MM.1S (cell line): ENCODE results near the gene MUC3A.

Experiments
- DNase-seq: peaks from one replicate; pipeline ENCODE4 v3.0.0-alpha.2; 2015
- H2AFZ ChIP-seq: fragments of 300-600 bp; sonication (generic); 2 replicates; pipeline ENCODE4 v1.6.0; 2016; ENCODE audit warnings: antibody characterized with exemption, low read length
- H3F3A ChIP-seq: fragments of 300-600 bp; sonication (generic); 2 replicates; pipeline ENCODE4 v1.6.1; 2016; ENCODE audit warnings: mild to moderate bottlenecking, antibody characterized with exemption, low read length, moderate library complexity, mixed read lengths; ENCODE audit not compliant: insufficient read depth
- H3K27ac ChIP-seq: fragments of 300-600 bp; sonication (generic); 2 replicates; pipeline ENCODE4 v1.5.1; 2016; ENCODE audit warnings: mild to moderate bottlenecking, low read length
- H3K27me3 ChIP-seq: fragments of 300-600 bp; sonication (generic); replicated peaks from 2 replicates; pipeline ENCODE4 v1.6.0; 2016; ENCODE audit warnings: low read length; ENCODE audit not compliant: insufficient read depth
- H3K36me3 ChIP-seq: fragments of 300-600 bp; sonication (generic); replicated peaks from 2 replicates; pipeline ENCODE4 v1.6.1; 2016; ENCODE audit warnings: mild to moderate bottlenecking, low read length, mixed read lengths; ENCODE audit not compliant: insufficient read depth
- H3K4me1 ChIP-seq: fragments of 300-600 bp; sonication (generic); 2 replicates; pipeline ENCODE4 v1.6.1; 2016; ENCODE audit warnings: low read length, mixed read lengths
- H3K4me2 ChIP-seq: fragments of 300-600 bp; sonication (generic); 2 replicates; pipeline ENCODE4 v1.6.0; 2016; ENCODE audit warnings: low read depth, low read length
- H3K4me3 ChIP-seq: fragments of 300-600 bp; sonication (generic); 2 replicates; pipeline ENCODE4 v1.5.1; 2016; ENCODE audit warnings: low read length, mixed read lengths
- H3K79me2 ChIP-seq: fragments of 300-600 bp; sonication (generic); 2 replicates; pipeline ENCODE4 v1.6.1; 2016; ENCODE audit warnings: mixed run types, low read length, mixed read lengths
- H3K9ac ChIP-seq: fragments of 300-600 bp; sonication (generic); 2 replicates; pipeline ENCODE4 v1.6.1; 2016; ENCODE audit warnings: low read length, mixed read lengths
- H3K9me2 ChIP-seq: fragments of 300-600 bp; sonication (generic); replicated peaks from 2 replicates; pipeline ENCODE4 v1.6.1; 2016; ENCODE audit warnings: mild to moderate bottlenecking, low read length, mixed read lengths; ENCODE audit not compliant: insufficient read depth
- H3K9me3 ChIP-seq: fragments of 300-600 bp; sonication (generic); replicated peaks from 2 replicates; pipeline ENCODE4 v1.6.1; 2016; ENCODE audit warnings: mild to moderate bottlenecking, low read length, mixed read lengths; ENCODE audit not compliant: insufficient read depth
- H4K20me1 ChIP-seq: fragments of 300-600 bp; sonication (generic); 2 replicates; pipeline ENCODE4 v1.6.1; 2016; ENCODE audit warnings: mild to moderate bottlenecking, low read length, moderate library complexity, mixed read lengths; ENCODE audit not compliant: insufficient read depth
- EZH2 ChIP-seq: fragments of 300-600 bp; sonication (generic); optimal IDR thresholded peaks from 2 replicates; pipeline ENCODE3; 2017; ENCODE audit warnings: low read depth, mild to moderate bottlenecking, antibody characterized with exemption, low read length, mixed read lengths
- EZH2phosphoT487 ChIP-seq: fragments of 300-600 bp; sonication (generic); IDR thresholded peaks from 2 replicates; pipeline ENCODE4 v1.6.1; 2018; ENCODE audit warnings: antibody characterized with exemption, low read length
- TF ChIP-seq, protein P1 (sequence below): fragments of 300-600 bp; sonication (generic); IDR thresholded peaks from 2 replicates; pipeline ENCODE4 v1.5.1; 2016; ENCODE audit warnings: antibody characterized with exemption, low read length, mixed read lengths

MUC3A gene

DNA sequence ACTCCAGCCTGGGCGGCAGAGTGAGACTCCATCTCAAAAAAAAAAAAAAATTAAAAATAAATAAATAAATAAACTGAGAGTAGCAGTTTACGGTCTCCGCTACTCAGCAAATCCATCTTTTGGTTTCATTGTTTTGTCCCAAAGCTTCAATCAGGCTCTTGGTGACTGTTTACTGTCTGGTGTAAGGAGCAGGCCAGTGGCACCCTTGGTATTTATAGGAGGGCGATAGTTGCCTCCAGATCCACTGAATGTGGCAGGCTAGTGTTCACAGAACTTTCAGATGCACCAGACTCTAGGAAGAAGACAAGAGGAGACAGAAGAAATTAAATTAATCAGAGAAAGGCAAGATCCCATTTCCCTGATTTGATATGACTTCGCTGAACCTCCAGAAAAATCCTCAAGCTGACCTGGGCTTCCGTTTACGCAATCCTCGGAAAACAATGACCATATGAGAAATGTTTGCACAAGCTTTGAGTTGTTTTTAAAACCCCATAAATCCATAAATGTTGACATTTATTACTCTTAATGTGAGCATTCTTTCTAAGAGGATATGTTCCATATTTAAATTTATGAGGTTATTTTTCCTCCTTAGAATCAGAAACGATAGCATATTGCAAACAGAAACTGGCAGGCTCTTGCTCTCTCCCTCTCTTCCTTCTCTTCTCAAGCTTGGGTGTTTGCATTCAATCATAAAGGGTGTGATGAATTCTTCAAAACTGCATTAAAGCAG is 7.1 kb upstream of the MUC3A start:
- Histone ChIP-seq H3K9me2 (no peaks in the 10 kb centered on the region), H3K27me3 (peaks cover 62% of the 10 kb centered on the region), H3F3A (no peaks in the 10 kb centered on the region), H4K20me1 (no peaks in the 10 kb centered on the region), H3K4me3 (no peak overlapping the region), H3K27ac (no peak overlapping the region), H3K9ac (no peak overlapping the region), H3K4me2 (no peak overlapping the region), H3K4me1 (no peaks in the 10 kb centered on the region), H3K36me3 (no peaks in the 10 kb centered on the region), H3K79me2 (no peaks in the 10 kb centered on the region), H2AFZ (no peak overlapping the region), H3K9me3 (no peaks in the 10 kb centered on the region)
- TF ChIP-seq, protein P1, sequence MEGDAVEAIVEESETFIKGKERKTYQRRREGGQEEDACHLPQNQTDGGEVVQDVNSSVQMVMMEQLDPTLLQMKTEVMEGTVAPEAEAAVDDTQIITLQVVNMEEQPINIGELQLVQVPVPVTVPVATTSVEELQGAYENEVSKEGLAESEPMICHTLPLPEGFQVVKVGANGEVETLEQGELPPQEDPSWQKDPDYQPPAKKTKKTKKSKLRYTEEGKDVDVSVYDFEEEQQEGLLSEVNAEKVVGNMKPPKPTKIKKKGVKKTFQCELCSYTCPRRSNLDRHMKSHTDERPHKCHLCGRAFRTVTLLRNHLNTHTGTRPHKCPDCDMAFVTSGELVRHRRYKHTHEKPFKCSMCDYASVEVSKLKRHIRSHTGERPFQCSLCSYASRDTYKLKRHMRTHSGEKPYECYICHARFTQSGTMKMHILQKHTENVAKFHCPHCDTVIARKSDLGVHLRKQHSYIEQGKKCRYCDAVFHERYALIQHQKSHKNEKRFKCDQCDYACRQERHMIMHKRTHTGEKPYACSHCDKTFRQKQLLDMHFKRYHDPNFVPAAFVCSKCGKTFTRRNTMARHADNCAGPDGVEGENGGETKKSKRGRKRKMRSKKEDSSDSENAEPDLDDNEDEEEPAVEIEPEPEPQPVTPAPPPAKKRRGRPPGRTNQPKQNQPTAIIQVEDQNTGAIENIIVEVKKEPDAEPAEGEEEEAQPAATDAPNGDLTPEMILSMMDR, result no peak
- TF ChIP-seq EZH2phosphoT487 (no peak), EZH2 (no peak)
- DNase-seq, result no peak

DNA sequence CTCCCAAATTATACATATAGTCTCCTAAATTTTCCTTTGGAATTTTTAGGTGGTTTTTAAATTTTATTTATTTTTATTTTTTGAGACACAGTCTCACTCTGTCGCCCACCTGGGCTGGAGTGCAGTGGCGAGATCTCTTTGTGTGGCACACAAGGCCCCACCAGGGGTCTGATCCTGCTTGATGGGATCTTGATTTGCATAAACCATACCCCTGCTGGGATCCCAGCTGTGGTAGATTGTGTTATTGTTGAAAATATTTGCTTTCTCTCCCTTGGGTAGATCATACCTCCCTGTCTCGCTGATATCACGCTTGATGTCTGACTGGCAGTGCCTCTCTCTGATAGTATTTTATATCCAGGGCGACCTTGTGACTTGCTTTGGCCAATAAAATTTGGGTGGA is 5.6 kb upstream of the MUC3A start:
- Histone ChIP-seq H3K4me3 (no peak overlapping the region), H3K36me3 (no peaks in the 10 kb centered on the region), H3K9ac (no peak overlapping the region), H3K9me2 (no peaks in the 10 kb centered on the region), H2AFZ (no peak overlapping the region), H3K9me3 (no peaks in the 10 kb centered on the region), H3K27me3 (peaks cover 68% of the 10 kb centered on the region), H3F3A (no peaks in the 10 kb centered on the region), H3K79me2 (no peaks in the 10 kb centered on the region), H3K4me2 (no peak overlapping the region), H4K20me1 (no peaks in the 10 kb centered on the region), H3K4me1 (no peaks in the 10 kb centered on the region), H3K27ac (no peak overlapping the region)
- no peak for TF ChIP-seq EZH2phosphoT487
- no peak for DNase-seq

DNA sequence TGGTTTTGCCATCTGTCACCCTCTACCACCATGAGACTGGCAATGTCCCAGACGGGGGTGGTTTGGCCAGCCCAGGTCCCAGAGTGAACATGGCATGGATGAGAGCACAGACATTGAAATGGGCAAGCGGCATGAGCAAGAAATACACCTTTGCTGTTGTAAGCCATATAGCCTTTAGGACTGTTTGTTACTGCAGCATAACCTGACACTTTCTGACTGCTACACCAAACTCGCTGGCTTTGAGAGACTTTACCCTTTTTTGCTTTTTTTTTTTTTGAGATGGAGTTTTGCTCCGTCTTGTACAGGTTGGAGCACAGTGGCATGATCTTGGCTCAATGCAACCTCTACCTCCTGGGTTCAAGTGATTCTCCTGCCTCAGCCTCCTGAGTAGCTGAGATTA is 5.2 kb upstream of the MUC3A start:
- Histone ChIP-seq H3K9ac (no peak overlapping the region), H3K9me2 (no peaks in the 10 kb centered on the region), H3K4me1 (no peaks in the 10 kb centered on the region), H3K9me3 (no peaks in the 10 kb centered on the region), H3K79me2 (no peaks in the 10 kb centered on the region), H3K27ac (no peak overlapping the region), H3F3A (no peaks in the 10 kb centered on the region), H3K27me3 (peaks cover 72% of the 10 kb centered on the region), H3K4me3 (no peak overlapping the region), H4K20me1 (no peaks in the 10 kb centered on the region), H2AFZ (no peak overlapping the region), H3K4me2 (no peak overlapping the region), H3K36me3 (no peaks in the 10 kb centered on the region)
- TF ChIP-seq EZH2 (no peak), EZH2phosphoT487 (no peak)
- TF ChIP-seq, protein P1, result no peak
- no peak for DNase-seq

DNA sequence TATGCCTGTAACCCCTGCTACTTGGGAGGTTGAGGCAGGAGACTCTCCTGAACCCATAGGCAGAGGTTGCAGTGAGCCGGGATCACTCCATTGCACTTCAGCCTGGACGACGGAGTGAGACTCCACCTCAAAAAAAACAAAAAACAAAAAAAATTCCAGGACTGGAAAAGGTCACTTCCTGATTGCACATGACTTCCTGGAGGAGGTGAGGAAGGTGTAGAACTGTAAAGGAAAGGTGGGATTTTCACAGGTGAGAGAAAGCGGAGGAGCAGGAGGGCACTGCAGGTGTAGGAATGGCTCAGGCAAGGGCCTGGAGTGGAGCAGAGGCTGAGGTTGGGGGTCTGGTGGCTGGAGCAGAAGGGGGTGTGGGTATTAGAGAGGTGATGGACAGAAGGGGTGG is 3.2 kb upstream of the MUC3A start:
- Histone ChIP-seq H3K79me2 (no peaks in the 10 kb centered on the region), H3F3A (no peaks in the 10 kb centered on the region), H3K36me3 (no peaks in the 10 kb centered on the region), H3K9me3 (no peaks in the 10 kb centered on the region), H4K20me1 (no peaks in the 10 kb centered on the region), H3K4me1 (no peaks in the 10 kb centered on the region), H3K4me2 (no peak overlapping the region), H3K9ac (no peak overlapping the region), H2AFZ (no peak overlapping the region), H3K4me3 (no peak overlapping the region), H3K27me3 (peaks cover 84% of the 10 kb centered on the region), H3K9me2 (no peaks in the 10 kb centered on the region), H3K27ac (no peak overlapping the region)
- DNase-seq, result no peak
- TF ChIP-seq EZH2 (no peak), EZH2phosphoT487 (no peak)
- TF ChIP-seq, protein P1, result no peak
